Measurements from ENCODE around the gene GALE.

GALE gene

DNA sequence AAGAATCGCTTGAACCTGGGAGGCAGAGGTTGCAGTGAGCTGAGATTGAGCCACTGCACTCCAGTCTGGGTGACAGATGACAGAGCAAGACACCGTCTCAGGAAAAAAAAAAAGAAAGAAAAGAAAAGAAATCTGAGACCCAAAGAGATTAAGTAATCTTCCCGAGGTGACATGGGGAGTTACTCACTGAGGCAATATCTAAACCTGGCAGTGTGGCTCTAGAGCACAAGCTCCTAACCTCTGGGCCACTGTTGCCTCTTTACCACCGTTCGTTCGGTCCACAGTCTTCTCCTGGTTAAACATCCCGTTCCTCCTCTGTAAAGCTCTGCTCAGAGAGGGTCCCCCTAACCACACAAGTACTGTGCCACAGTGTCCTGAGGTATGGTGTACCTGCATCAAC, 23.2 kb upstream of the GALE start:
- TF ChIP-seq, protein P1, sequence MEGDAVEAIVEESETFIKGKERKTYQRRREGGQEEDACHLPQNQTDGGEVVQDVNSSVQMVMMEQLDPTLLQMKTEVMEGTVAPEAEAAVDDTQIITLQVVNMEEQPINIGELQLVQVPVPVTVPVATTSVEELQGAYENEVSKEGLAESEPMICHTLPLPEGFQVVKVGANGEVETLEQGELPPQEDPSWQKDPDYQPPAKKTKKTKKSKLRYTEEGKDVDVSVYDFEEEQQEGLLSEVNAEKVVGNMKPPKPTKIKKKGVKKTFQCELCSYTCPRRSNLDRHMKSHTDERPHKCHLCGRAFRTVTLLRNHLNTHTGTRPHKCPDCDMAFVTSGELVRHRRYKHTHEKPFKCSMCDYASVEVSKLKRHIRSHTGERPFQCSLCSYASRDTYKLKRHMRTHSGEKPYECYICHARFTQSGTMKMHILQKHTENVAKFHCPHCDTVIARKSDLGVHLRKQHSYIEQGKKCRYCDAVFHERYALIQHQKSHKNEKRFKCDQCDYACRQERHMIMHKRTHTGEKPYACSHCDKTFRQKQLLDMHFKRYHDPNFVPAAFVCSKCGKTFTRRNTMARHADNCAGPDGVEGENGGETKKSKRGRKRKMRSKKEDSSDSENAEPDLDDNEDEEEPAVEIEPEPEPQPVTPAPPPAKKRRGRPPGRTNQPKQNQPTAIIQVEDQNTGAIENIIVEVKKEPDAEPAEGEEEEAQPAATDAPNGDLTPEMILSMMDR (IDR thresholded peaks at IDR 0.05; ENCODE audit: low read depth, low read length, missing control alignments): no peak
- no peak for DNase-seq (ENCODE audit: low read depth)
- H3K4me3 ChIP-seq (ENCODE audit: low read depth, low read length): no peak overlapping the region; the same call in 1 of the 2 replicates

DNA sequence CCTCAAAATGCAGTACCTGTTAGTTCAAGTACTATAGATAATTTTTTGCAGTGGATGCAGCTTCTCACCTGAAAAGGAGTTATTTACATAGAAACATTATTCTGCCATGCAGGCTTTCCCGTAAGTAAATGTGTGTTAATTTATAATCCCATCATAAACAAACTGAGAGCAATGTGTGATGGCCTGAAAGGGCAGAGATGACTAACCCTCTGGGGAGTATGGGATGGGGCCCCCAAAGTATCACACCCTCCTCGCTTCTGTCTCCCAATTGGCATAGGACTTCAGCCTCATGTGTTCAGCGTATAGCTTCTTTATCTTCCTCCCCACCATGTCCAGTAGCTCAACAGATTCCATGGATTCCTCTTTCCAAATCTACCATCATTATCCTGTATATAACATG, 17.1 kb upstream of the GALE start:
- DNase-seq (ENCODE audit: low read depth): no peak
- TF ChIP-seq, protein P1 (IDR thresholded peaks at IDR 0.05; ENCODE audit: low read depth, low read length, missing control alignments): no peak
- H3K4me3 ChIP-seq (ENCODE audit: low read depth, low read length): no peak overlapping the region

DNA sequence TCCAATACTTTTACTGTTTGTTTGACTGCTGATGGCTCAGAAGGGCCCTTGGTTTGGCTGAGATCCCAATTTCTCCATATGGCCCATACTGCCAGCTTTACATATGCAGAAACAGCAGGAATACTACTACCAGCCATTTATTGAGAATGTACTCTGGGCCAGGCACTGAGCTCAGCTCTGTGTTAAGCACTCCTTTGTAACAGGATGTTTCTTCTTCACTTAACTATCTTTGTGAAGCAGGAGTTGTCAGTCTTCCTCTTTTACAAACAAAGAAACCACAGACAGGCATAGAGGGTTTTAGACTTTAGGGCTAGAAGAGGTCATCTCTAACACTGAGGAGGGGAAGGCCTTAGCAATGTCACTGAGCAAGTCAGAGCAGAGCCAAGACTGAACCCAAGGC, 16.4 kb upstream of the GALE start:
- TF ChIP-seq, protein P1 (IDR thresholded peaks at IDR 0.05; ENCODE audit: low read depth, low read length, missing control alignments): no peak
- no peak overlapping the region for H3K4me3 ChIP-seq (ENCODE audit: low read depth, low read length)
- DNase-seq (ENCODE audit: low read depth): no peak

DNA sequence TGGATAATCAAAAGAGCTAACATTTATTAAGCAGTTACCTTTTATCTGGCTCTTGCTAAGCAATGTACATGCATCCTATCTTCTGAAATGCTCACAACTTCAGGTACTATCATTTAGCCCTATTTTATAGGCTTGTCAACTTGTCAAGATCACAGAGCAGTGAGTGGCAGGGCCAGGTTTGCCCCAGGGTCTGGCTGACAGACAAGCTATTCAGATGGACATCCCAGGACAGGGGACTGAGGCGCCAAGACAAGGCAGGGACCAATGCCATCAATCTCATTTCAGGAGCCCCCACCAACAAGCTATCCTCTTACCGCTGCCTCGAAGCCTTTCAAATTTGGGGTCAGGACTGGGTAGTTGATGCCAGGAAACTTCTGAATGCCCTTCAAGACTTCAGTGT, 15.8 kb upstream of the GALE start:
- DNase-seq (ENCODE audit: low read depth): no peak
- H3K4me3 ChIP-seq (ENCODE audit: low read depth, low read length): no peak overlapping the region
- TF ChIP-seq, protein P1 (IDR thresholded peaks at IDR 0.05; ENCODE audit: low read depth, low read length, missing control alignments): no peak

DNA sequence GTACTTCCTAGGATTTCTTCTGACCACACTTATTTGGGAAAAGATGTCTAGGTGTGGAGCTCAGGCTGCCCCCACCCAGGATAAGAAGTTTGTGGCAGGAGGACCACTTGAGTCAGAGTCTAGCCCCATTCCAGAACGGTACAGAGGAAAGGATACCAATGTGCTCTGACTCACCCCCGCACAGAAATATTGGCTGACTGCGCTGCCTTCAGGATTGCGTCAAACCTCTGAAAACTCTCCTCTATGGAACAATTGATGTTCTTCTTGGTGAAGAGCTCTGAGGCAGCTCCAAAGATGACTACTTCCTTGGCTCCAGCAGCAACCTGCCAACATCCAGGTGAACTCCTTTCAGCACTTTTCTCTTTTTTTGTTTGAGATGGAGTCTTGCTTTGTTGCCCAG, 13.5 kb upstream of the GALE start:
- DNase-seq (ENCODE audit: low read depth): no peak
- TF ChIP-seq, protein P1 (IDR thresholded peaks at IDR 0.05; ENCODE audit: low read depth, low read length, missing control alignments): no peak
- no peak overlapping the region for H3K4me3 ChIP-seq (ENCODE audit: low read depth, low read length)

DNA sequence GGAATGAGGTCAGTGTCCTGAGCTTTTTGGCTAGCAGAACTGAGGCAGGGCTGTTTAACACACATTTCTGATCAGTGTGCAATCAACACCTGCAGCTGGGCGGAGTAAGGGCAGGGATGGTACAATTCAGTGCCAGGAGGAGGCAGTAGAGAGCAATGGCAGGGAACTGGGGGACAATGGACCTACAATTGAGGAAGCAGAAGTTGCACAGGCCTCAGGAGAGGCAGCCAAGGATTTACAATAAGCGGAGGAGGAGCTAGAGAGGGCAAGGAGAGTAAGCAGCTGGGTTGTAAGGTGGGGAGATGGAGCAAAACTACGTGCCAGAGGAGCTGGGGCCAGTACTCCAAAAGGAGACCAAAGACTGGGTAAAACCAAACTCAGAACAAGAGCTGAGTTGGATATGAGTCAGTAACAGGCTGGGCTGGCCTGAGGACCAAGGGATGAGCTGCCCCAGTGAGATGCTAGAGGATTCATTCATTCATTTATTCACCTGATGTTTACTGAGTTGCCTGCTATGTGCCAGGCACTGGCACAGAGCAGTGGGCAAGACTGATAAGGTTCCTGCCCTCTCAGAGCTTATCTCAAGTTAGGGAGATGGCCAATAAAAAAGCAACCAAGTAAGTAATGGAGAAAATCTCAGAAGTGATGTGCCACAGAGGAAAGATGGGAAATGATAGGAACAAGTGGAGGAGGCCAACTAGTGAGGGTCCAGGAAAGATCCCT, 10.4 kb upstream of the GALE start:
- TF ChIP-seq, protein P1 (IDR thresholded peaks at IDR 0.05; ENCODE audit: low read depth, low read length, missing control alignments): peak; percentile 91
- DNase-seq (ENCODE audit: low read depth): peak; percentile 62
- no peak overlapping the region for H3K4me3 ChIP-seq (ENCODE audit: low read depth, low read length)

DNA sequence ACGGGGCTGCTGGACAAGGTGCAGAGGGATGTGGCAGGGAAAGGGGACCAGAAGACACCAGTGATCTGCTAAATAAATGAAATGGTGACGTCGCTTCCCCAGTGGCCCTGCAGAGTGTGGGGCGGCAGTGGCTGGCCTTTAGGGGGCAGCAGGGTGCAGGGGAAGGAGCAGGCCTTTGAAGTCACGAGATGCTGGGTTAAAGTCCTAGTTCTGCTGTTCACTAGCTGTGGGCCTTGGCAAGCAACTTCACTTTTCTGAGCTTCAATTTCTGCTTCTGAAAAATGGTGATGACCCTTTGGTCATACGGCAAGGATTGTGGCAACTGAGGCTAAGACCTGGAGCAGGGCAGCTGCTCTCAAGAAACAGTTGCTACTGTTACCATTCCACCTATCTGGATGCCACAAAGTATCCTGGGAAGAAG, 9.2 kb upstream of the GALE start:
- TF ChIP-seq, protein P1 (IDR thresholded peaks at IDR 0.05; ENCODE audit: low read depth, low read length, missing control alignments): peak; percentile 96
- H3K4me3 ChIP-seq (ENCODE audit: low read depth, low read length): no peak overlapping the region
- DNase-seq (ENCODE audit: low read depth): peak; percentile 61
